ENCODE results near the gene KCNF1.

The KCNF1 gene

DNA sequence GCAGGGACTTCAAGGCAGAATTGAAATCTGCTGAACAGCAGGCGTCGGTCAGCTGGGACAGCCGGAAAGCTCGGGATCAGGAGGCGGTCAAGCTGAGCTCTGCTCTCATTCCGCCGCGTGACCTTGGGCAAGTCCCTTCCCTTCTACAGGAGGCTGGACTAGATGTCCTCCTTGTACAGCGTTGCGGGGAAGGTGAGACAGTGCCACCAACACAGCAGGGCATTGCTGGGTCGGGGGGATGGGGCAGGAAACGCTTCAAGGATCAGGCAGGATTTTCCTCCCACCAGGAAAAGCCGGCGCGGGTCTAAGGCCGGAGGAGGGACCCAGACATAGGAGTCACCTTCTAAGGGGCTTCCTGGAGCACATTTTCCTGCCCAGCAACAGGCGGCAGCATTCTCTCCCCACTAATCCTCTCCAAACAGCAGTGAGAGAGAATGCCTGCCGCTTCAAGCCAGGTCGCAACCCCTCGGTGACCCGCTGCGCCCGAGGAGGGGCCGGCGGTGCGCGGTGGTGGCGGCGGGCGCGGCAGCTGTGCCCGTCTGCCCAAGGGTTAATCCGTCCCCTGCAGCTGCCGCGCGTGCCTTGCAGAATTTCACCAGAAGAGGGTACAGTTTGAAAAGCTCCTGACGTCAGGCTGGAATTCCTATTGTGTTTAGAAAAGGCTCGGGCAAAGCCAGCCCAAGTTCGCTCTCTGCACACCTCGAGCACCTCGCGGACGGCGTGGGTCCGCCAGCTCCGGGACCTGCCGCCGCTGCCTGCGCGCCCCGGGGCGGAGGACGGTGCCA lies at the start of gene KCNF1:
KCNF1 (plus strand) TSS at position 644 of the 785 bp plus-strand sequence. CDS start 493 bp downstream, outside the sequence.
- no CpG with 5 or more reads among the region's 53 CpGs for WGBS (ENCODE audit: insufficient coverage, insufficient read length)
- DNase-seq (ENCODE audit: low read depth, low spot score): no peak
- Histone ChIP-seq H3K27ac (ENCODE audit: low read length) (no peak within 1 kb of the TSS), H3K9me3 (ENCODE audit: control insufficient read depth, insufficient read depth, low read length) (no peaks in the 10 kb centered on the region), H3K36me3 (ENCODE audit: control insufficient read depth, insufficient read depth, low read length) (no peaks in the 10 kb centered on the region; the same call in 1 of the 2 replicates), H3K27me3 (ENCODE audit: control insufficient read depth, insufficient read depth, low read length) (peaks cover 15% of the 10 kb centered on the region), H3K4me1 (ENCODE audit: control insufficient read depth, insufficient read depth, low read length) (peaks cover 10% of the 10 kb centered on the region; the same call in 1 of the 2 replicates), H3K4me3 (ENCODE audit: low read length) (peak within 1 kb of the TSS; percentile 58; the same call in 1 of the 2 replicates)

- H3K9me3 ChIP-seq (ENCODE audit: control insufficient read depth, insufficient read depth, low read length): no peaks in the 10 kb centered on the region
- H3K4me3 ChIP-seq (ENCODE audit: low read length): no peak overlapping the region
- H3K36me3 ChIP-seq (ENCODE audit: control insufficient read depth, insufficient read depth, low read length): no peaks in the 10 kb centered on the region
- no peaks in the 10 kb centered on the region for H3K27me3 ChIP-seq (ENCODE audit: control insufficient read depth, insufficient read depth, low read length)
- H3K4me1 ChIP-seq (ENCODE audit: control insufficient read depth, insufficient read depth, low read length): 0 out of 2 replicates have a peak, but pooled peaks cover 2% of the 10 kb centered on the region
- no peak for DNase-seq (ENCODE audit: low read depth, low spot score)
- H3K27ac ChIP-seq (ENCODE audit: low read length): no peak overlapping the region
- no CpG with 5 or more reads among the region's 10 CpGs for WGBS (ENCODE audit: insufficient coverage, insufficient read length)
These were observed 49.4 kb upstream of the KCNF1 start for GRCh38 chr2:10862330-10862729.

- no peak for DNase-seq (ENCODE audit: low read depth, low spot score)
- WGBS (ENCODE audit: insufficient coverage, insufficient read length): no CpG with 5 or more reads among the region's 10 CpGs
These were observed 48.7 kb upstream of the KCNF1 start for GRCh38 chr2:10863047-10863446.

GRCh38 chr2:10863837-10864236 lies 47.9 kb upstream of the KCNF1 start:
- Histone ChIP-seq H3K9me3 (ENCODE audit: control insufficient read depth, insufficient read depth, low read length) (no peaks in the 10 kb centered on the region), H3K27ac (ENCODE audit: low read length) (no peak overlapping the region), H3K36me3 (ENCODE audit: control insufficient read depth, insufficient read depth, low read length) (no peaks in the 10 kb centered on the region), H3K4me3 (ENCODE audit: low read length) (no peak overlapping the region), H3K27me3 (ENCODE audit: control insufficient read depth, insufficient read depth, low read length) (no peaks in the 10 kb centered on the region), H3K4me1 (ENCODE audit: control insufficient read depth, insufficient read depth, low read length) (0 out of 2 replicates have a peak, but pooled peaks cover 2% of the 10 kb centered on the region)
- 100% methylated on average over 1 of the region's 8 CpGs for WGBS (ENCODE audit: insufficient coverage, insufficient read length)
- no peak for DNase-seq (ENCODE audit: low read depth, low spot score)

More at GRCh38 chr2:10863047-10863446, 48.7 kb upstream of the KCNF1 start:
- H3K9me3 ChIP-seq (ENCODE audit: control insufficient read depth, insufficient read depth, low read length): no peaks in the 10 kb centered on the region
- H3K27ac ChIP-seq (ENCODE audit: low read length): no peak overlapping the region
- H3K4me1 ChIP-seq (ENCODE audit: control insufficient read depth, insufficient read depth, low read length): 0 out of 2 replicates have a peak, but pooled peaks cover 2% of the 10 kb centered on the region
- H3K36me3 ChIP-seq (ENCODE audit: control insufficient read depth, insufficient read depth, low read length): no peaks in the 10 kb centered on the region
- no peaks in the 10 kb centered on the region for H3K27me3 ChIP-seq (ENCODE audit: control insufficient read depth, insufficient read depth, low read length)
- no peak overlapping the region for H3K4me3 ChIP-seq (ENCODE audit: low read length)

- Histone ChIP-seq H3K4me1 (ENCODE audit: control insufficient read depth, insufficient read depth, low read length) (0 out of 2 replicates have a peak, but pooled peaks cover 2% of the 10 kb centered on the region), H3K27ac (ENCODE audit: low read length) (no peak overlapping the region), H3K9me3 (ENCODE audit: control insufficient read depth, insufficient read depth, low read length) (no peaks in the 10 kb centered on the region), H3K36me3 (ENCODE audit: control insufficient read depth, insufficient read depth, low read length) (no peaks in the 10 kb centered on the region), H3K4me3 (ENCODE audit: low read length) (no peak overlapping the region), H3K27me3 (ENCODE audit: control insufficient read depth, insufficient read depth, low read length) (no peaks in the 10 kb centered on the region)
- no CpG with 5 or more reads among the region's 10 CpGs for WGBS (ENCODE audit: insufficient coverage, insufficient read length)
- no peak for DNase-seq (ENCODE audit: low read depth, low spot score)
These were observed 47.5 kb upstream of the KCNF1 start for GRCh38 chr2:10864251-10864650.

DNA sequence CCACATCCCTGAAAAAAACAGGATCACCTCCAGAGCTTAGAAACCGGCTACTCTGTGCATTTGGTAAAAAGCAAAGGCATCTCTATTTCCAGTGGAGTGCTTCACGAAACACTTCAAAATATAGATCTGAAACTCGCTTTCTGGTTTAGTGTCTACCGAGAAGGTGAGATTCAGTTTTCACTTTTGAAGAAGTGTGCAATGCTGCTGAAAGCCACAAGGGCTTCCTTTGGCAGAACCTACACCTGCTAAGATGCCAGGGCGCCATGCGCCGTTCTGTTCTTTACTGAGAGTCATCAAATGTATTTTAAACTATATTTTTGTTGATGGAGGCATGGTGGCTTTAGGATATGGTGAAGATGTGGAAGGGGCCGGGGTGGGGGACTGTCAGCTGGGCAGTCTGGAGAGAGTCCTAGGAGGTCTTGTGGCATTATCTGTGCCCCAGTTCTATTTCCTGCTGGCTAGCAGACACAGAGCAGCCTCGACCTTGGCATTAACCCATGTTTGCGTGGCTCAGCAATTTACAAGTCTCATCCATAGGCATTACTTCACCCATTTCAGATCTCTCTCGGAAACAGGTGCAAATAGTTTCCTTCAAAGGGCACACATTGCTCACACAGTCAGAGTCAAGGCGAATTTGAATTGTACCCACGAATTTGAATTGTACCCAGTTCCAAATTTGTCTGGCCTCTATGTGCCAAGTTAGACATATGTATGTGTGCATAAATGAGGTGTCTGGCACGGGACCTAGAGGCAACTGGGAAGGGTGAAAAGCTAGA lies 46.7 kb upstream of the KCNF1 start:
- Histone ChIP-seq H3K27ac (ENCODE audit: low read length) (no peak overlapping the region), H3K4me1 (ENCODE audit: control insufficient read depth, insufficient read depth, low read length) (0 out of 2 replicates have a peak, but pooled peaks cover 2% of the 10 kb centered on the region), H3K36me3 (ENCODE audit: control insufficient read depth, insufficient read depth, low read length) (no peaks in the 10 kb centered on the region), H3K27me3 (ENCODE audit: control insufficient read depth, insufficient read depth, low read length) (no peaks in the 10 kb centered on the region), H3K9me3 (ENCODE audit: control insufficient read depth, insufficient read depth, low read length) (no peaks in the 10 kb centered on the region), H3K4me3 (ENCODE audit: low read length) (no peak overlapping the region)
- WGBS (ENCODE audit: insufficient coverage, insufficient read length): no CpG with 5 or more reads among the region's 14 CpGs
- no peak for DNase-seq (ENCODE audit: low read depth, low spot score)

- Histone ChIP-seq H3K4me1 (ENCODE audit: control insufficient read depth, insufficient read depth, low read length) (0 out of 2 replicates have a peak, but pooled peaks cover 2% of the 10 kb centered on the region), H3K27ac (ENCODE audit: low read length) (no peak overlapping the region), H3K27me3 (ENCODE audit: control insufficient read depth, insufficient read depth, low read length) (no peaks in the 10 kb centered on the region), H3K4me3 (ENCODE audit: low read length) (no peak overlapping the region), H3K36me3 (ENCODE audit: control insufficient read depth, insufficient read depth, low read length) (no peaks in the 10 kb centered on the region), H3K9me3 (ENCODE audit: control insufficient read depth, insufficient read depth, low read length) (no peaks in the 10 kb centered on the region)
- no peak for DNase-seq (ENCODE audit: low read depth, low spot score)
- no CpG with 5 or more reads among the region's 10 CpGs for WGBS (ENCODE audit: insufficient coverage, insufficient read length)
These were observed 45.9 kb upstream of the KCNF1 start for GRCh38 chr2:10865841-10866240.

DNA sequence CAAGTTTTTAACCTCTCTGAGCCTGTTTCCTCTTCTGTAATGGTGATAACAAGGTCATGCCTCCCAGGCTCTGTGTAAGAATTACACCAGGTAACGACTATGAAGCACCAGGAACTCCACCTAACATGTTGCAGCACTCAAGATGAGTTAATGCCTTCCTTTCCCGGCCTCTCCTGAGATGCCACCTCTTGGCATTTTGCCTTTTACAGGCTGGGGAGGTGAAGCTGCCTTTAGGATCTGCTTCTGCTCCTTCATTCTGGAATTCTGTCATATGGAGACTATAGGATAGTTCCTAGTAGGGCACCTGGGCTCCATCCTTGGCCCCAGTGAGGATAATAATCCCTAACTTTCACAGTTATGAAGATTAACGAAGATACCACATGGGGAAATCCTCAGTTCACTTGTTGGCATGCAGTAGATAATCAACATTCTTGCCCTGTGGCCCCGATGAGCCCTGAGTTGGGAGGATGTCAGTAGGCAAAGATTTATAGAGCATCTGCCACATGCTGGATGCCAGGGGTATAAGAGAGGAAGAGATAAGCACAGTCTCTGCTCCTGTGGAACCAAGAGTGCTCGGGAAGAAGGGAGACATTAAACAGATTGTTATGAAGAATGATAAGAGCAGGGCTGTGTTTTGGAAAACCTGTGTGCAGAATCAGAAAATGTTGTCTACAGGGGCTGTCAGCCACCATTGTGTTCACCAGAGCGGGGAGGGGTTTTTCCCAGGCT lies 43.9 kb upstream of the KCNF1 start:
- Histone ChIP-seq H3K36me3 (ENCODE audit: control insufficient read depth, insufficient read depth, low read length) (no peaks in the 10 kb centered on the region), H3K9me3 (ENCODE audit: control insufficient read depth, insufficient read depth, low read length) (no peaks in the 10 kb centered on the region), H3K4me1 (ENCODE audit: control insufficient read depth, insufficient read depth, low read length) (0 out of 2 replicates have a peak, but pooled peaks cover 2% of the 10 kb centered on the region), H3K27me3 (ENCODE audit: control insufficient read depth, insufficient read depth, low read length) (no peaks in the 10 kb centered on the region), H3K27ac (ENCODE audit: low read length) (no peak overlapping the region), H3K4me3 (ENCODE audit: low read length) (no peak overlapping the region)
- DNase-seq (ENCODE audit: low read depth, low spot score): no peak
- no CpG with 5 or more reads among the region's 6 CpGs for WGBS (ENCODE audit: insufficient coverage, insufficient read length)

- H3K36me3 ChIP-seq (ENCODE audit: control insufficient read depth, insufficient read depth, low read length): no peaks in the 10 kb centered on the region
- H3K27ac ChIP-seq (ENCODE audit: low read length): no peak overlapping the region
- H3K27me3 ChIP-seq (ENCODE audit: control insufficient read depth, insufficient read depth, low read length): no peaks in the 10 kb centered on the region
- no peak for DNase-seq (ENCODE audit: low read depth, low spot score)
- 0 out of 2 replicates have a peak, but pooled peaks cover 2% of the 10 kb centered on the region for H3K4me1 ChIP-seq (ENCODE audit: control insufficient read depth, insufficient read depth, low read length)
- WGBS (ENCODE audit: insufficient coverage, insufficient read length): no CpG with 5 or more reads among the region's 15 CpGs
- no peak overlapping the region for H3K4me3 ChIP-seq (ENCODE audit: low read length)
- no peaks in the 10 kb centered on the region for H3K9me3 ChIP-seq (ENCODE audit: control insufficient read depth, insufficient read depth, low read length)
These were observed 43.0 kb upstream of the KCNF1 start for GRCh38 chr2:10868465-10869314.
